ENCODE data around the gene PRKCB.
"Not testable (repeated sequence)": the region's sequence is repeated elsewhere in the genome, so short reads cannot be mapped to it uniquely, and the experiment has no call there.

PRKCB gene

DNA sequence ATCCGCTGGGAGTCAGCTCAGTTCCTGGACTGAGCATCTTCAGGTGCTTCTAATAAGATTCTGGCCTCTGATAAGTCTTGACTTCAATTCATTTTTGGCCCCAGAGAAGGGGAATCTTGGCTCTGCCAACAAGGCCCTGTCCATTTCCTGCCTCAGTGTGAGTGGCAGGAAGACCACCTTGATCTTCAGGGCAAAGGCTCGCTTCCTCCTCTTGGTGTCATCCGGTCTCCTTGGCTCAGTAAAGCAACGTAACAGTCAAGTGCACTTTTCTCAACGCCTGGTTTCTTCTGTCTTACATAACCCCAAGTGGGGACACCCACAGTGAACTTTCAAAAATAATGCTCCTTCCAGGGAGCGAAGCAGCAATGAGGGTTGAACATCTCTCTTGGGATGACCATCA, 169.8 kb downstream of the PRKCB start:
- no peak for DNase-seq (ENCODE audit: low read depth in 2 of 2)

GRCh38 chr16:24007391-24007790, 171.6 kb downstream of the PRKCB start:
- no peak for DNase-seq (ENCODE audit: low read depth in 2 of 2)

- no peak for DNase-seq (ENCODE audit: low read depth in 2 of 2)
Measured at GRCh38 chr16:24007934-24008333, 172.2 kb downstream of the PRKCB start.

GRCh38 chr16:24009098-24009497, 173.3 kb downstream of the PRKCB start:
- DNase-seq (ENCODE audit: low read depth in 2 of 2) = no peak

- DNase-seq (ENCODE audit: low read depth in 2 of 2) = no peak
Measured at GRCh38 chr16:24009955-24010354, 174.2 kb downstream of the PRKCB start.

DNA sequence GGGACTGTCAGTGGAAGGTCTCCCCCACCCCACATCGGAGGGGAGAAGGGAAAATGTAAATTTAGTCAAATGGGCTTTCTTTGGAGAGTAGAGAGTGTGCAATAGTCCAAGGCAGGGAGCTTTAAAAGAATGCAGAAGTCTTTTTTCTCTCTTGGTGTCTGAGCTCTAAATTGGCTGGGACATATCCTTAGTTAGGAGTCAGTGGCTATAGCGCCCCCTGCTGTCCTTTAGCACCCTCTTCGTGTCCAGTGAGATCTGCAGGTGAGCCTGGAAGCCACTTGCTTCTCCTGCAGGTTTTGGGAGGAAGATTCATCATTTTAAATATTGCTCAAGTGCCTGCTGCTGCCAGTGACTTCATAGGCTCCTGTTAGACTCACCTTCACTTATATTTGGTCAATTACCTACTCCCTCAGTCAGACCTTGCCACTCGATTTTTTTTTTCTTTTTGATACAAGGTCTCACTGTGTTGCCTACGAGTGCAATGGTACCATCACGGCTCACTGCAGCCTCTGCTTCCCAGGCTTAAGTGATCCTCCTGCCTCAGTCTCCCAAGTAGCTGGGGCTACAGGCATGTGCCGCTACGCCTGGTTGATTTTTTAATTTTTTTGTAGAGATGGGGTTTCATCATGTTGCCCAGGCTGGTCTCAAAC, 174.8 kb downstream of the PRKCB start:
- peak; percentile 62 to 69 for DNase-seq (ENCODE audit: low read depth in 2 of 2)

- DNase-seq (ENCODE audit: low read depth in 2 of 2) = no peak
Measured at GRCh38 chr16:24011237-24011636, 175.5 kb downstream of the PRKCB start.

- no peak for DNase-seq (ENCODE audit: low read depth in 2 of 2)
Measured at GRCh38 chr16:24013054-24013636, 177.4 kb downstream of the PRKCB start.

- peak; percentile 31 to 32 for DNase-seq (ENCODE audit: low read depth in 2 of 2)
Measured at GRCh38 chr16:24013864-24014645, 178.3 kb downstream of the PRKCB start.

DNA sequence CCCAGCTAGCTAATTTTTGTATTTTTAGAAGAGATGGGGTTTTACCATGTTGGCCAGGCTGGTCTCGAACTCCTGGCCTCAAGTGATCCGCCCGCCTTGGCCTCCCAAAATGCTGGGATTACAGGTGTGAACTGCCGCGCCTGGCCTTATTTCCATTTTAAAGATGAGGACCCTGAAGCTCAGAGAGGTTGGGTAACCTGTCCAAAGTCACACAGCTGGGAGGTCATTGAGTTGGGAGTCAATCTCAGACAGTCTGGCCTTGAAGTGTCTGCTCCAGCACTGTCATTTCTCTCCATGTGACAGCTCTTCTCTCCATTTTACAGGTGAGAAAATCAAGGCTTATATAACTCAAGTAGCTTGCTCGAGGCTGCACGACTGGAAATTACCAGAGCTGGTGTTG, 179.2 kb downstream of the PRKCB start:
- DNase-seq (ENCODE audit: low read depth in 2 of 2) = not testable (repeated sequence)

DNA sequence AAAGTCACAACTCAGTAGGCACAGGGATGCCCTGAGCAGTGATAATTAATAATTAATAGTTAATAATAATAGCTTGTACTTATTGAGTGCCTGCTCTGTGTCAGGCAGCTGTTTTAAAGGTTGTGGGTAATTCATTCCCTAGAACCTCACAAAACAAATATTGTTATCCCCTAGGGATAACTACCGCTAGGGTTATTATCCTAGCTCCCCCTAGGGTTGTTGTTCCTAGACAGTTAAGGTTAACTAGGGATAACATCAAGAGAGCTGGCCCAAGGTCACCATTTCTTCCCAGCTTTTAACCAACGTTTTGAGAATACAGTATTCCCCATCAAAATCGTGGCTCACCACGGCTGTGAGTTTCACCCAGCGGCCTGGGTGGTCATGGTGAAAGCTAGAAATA, 180.1 kb downstream of the PRKCB start:
- no peak for DNase-seq (ENCODE audit: low read depth in 2 of 2)

DNA sequence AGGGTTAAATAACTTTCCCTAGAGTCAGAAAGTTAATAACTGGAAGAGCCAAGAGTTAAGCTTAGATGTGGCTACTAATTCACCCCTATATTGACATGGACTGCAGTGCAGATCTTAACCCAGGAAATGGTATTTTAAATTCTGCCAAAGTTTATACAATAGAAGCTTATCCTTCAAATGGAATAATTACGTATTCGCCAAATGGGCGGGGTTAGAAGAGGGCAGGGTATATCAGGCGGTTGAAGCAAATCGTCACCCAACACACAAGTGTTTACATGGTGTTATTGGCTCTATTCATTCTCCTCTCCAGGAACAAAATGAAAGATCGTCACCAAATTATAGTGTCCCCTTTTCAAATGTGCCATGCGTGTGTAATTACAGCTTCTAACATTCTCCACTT, 182.7 kb downstream of the PRKCB start:
- DNase-seq (ENCODE audit: low read depth in 2 of 2) = no peak

GRCh38 chr16:24022797-24023196, 187.0 kb downstream of the PRKCB start:
- no peak for DNase-seq (ENCODE audit: low read depth in 2 of 2)

DNA sequence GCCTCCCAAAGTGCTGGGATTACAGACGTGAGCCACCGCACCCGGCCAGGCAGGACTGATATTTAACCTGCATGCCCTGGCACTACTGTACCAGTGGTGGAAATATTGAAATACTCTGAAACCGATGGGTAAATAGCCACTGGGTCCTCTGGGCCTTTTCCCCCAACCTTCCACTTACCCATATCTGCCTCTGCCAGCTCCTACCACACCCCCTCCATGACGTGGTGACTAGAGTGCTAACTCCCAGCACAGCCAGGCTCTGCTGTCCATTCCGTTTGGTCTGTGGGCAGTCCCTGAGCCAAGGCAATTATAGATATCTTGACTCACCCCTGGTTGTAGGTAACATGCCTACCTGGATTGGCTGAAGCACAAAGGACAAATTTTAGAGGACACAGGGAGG, 187.8 kb downstream of the PRKCB start:
- no peak for DNase-seq (ENCODE audit: low read depth in 2 of 2)

DNA sequence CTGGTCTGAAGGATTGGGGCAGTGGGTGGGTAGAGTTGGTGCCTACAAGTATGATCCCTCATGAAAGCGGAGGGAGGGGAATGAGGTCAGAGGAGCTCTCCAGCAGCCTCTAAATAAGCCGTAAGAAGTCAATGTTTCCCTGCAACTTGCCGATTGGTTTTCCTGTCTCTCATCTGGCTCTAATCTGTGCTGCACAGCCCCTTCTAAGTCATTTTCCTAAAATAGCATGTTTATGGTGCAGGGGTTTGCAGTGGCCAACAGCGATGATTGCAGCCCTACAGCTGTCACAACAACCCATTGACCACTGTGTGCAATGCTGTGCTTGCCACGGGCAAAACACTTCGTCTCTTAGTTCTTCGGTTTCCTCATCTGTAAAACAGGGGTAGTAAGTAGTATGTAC, 189.2 kb downstream of the PRKCB start:
- DNase-seq (ENCODE audit: low read depth in 2 of 2) = no peak

DNA sequence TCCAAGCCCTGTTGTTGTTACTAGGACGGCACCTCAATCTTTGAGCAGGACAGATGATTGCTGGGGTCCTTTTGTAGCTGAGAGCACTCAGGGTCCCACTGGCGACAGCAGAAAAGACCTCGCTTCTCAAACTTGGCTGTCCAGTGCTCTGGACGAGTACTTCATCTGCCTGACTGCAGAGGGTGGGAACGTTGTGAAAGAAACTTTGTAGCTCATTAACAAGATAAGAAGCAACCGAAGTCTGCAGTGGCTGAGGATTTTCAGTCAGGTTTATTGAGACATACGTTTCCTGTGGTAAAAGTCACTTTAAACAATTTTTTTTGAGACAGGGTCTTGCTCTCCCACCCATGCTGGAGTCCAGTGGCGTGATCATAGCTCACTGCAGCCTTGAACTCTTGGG, 191.7 kb downstream of the PRKCB start:
- DNase-seq (ENCODE audit: low read depth in 2 of 2) = no peak

DNA sequence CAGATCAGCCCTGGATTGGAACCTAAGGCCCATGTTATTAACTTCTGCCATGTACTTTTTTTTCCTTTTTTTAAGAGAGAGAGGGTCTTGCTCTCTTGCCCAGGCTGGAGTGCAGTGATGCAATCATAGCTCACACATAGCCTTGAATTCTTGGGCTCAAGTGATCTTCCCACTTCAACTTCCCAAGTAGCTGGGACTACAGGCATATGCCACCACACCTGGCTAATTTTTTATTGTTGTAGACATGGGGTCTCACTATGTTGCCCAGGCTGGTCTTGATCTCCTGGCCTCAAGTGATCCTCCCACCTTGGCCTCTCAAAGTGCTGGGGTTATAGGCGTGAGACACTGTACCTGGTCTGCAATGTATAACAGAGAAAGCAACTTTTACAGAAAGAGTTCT, 194.1 kb downstream of the PRKCB start:
- DNase-seq (ENCODE audit: low read depth in 2 of 2) = not testable (repeated sequence)

- peak in 1 of 2 donors; percentile 6 for DNase-seq (ENCODE audit: low read depth in 2 of 2)
Measured at GRCh38 chr16:24035127-24035842, 199.5 kb downstream of the PRKCB start.

- DNase-seq (ENCODE audit: low read depth in 2 of 2) = no peak
Measured at GRCh38 chr16:24036038-24036543, 200.3 kb downstream of the PRKCB start.

GRCh38 chr16:24036614-24037013, 200.8 kb downstream of the PRKCB start:
- DNase-seq (ENCODE audit: low read depth in 2 of 2) = peak; percentile 12 to 13

DNA sequence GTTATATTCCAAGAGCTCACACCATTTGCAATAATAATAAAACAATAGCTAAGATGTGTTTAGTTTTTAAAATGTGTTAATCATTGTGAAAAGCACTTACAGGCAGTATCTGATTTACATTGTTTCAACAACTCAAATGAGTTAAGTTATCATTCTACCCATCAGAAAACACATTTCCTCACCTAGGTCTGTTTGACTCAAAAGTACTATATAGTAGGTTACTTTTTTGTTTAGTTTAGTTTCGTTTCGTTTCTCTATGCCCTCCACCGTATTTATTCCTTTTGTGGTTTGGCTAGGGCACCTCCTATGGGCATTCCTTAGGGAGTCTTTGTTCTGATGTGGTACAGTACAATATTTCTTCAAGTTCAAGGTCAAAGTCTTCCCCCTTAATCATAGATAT, 201.6 kb downstream of the PRKCB start:
- DNase-seq (ENCODE audit: low read depth in 2 of 2) = no peak
